ENCODE results near the gene LSG1. TPM values are rescaled to one million over a fixed set of nuclear protein-coding genes. Genes with fewer than 3 reads are reported as not detected.

LSG1 gene
- total RNA-seq, 6 donors from 2014 or later, result 21.6 to 42.6 (median 34.7) TPM

- WGBS, 2 donors, result 26 to 53% methylated on average over 3 of the region's 3 CpGs
- TF ChIP-seq POLR2A (IDR thresholded peaks at IDR 0.05) (no peak), EP300 (IDR thresholded peaks at IDR 0.05) (peak in 1 of 4 donors; percentile 42), CTCF (IDR thresholded peaks at IDR 0.05) (no peak), POLR2AphosphoS5 (IDR thresholded peaks at IDR 0.05) (peak; percentile 59 to 71)
- H3K27me3 ChIP-seq, result no peaks in the 10 kb centered on the region
- no peak overlapping the region for H3K4me3 ChIP-seq
- ATAC-seq (ENCODE audit: low FRiP score in 2 of 2), result peak in 1 of 2 donors; percentile 61
- H3K27ac ChIP-seq, result peak overlapping the region in 3 of 4 donors; percentile 61 to 88 (median 77)
- peaks cover 13 to 61% (median 48%) of the 10 kb centered on the region in 4 donors for H3K36me3 ChIP-seq
- H3K4me1 ChIP-seq, result peaks cover 9 to 23% (median 16%) of the 10 kb centered on the region in 4 donors
- H3K9me3 ChIP-seq, result no peaks in the 10 kb centered on the region
- peak in 1 of 2 donors; percentile 27 for DNase-seq
Measured at GRCh38 chr3:194661374-194661773, 10.6 kb downstream of the LSG1 start.

GRCh38 chr3:194659778-194660177, 12.2 kb downstream of the LSG1 start:
- Histone ChIP-seq H3K27ac (peak overlapping the region in 2 of 4 donors; percentile 21 to 88), H3K4me3 (no peak overlapping the region), H3K9me3 (no peaks in the 10 kb centered on the region), H3K4me1 (peaks cover 9 to 23% (median 16%) of the 10 kb centered on the region in 4 donors), H3K27me3 (no peaks in the 10 kb centered on the region), H3K36me3 (peaks cover 3 to 54% (median 36%) of the 10 kb centered on the region in 4 donors)
- ATAC-seq (ENCODE audit: low FRiP score in 2 of 2) (no peak), DNase-seq (no peak)
- TF ChIP-seq CTCF (IDR thresholded peaks at IDR 0.05) (no peak), EP300 (IDR thresholded peaks at IDR 0.05) (no peak), POLR2AphosphoS5 (IDR thresholded peaks at IDR 0.05) (no peak)
- WGBS, 2 donors, result 83 to 88% methylated on average over 7 of the region's 7 CpGs

- Histone ChIP-seq H3K27me3 (no peaks in the 10 kb centered on the region), H3K4me3 (no peak overlapping the region), H3K4me1 (peaks cover 9 to 23% (median 16%) of the 10 kb centered on the region in 4 donors), H3K9me3 (no peaks in the 10 kb centered on the region), H3K27ac (peak overlapping the region; percentile 36 to 88 (median 50)), H3K36me3 (peaks cover 0 to 55% (median 27%) of the 10 kb centered on the region in 4 donors)
- ATAC-seq (ENCODE audit: low FRiP score in 2 of 2) (no peak), DNase-seq (no peak)
- TF ChIP-seq EP300 (IDR thresholded peaks at IDR 0.05) (no peak), POLR2A (IDR thresholded peaks at IDR 0.05) (no peak), POLR2AphosphoS5 (IDR thresholded peaks at IDR 0.05) (no peak), CTCF (IDR thresholded peaks at IDR 0.05) (no peak)
- 78 to 79% methylated on average over 5 of the region's 5 CpGs for WGBS, 2 donors
Measured at GRCh38 chr3:194658477-194659242, 13.3 kb downstream of the LSG1 start.

GRCh38 chr3:194657439-194657838, 14.6 kb downstream of the LSG1 start:
- no peak for ATAC-seq (ENCODE audit: low FRiP score in 2 of 2)
- Histone ChIP-seq H3K27ac (peak overlapping the region in 2 of 4 donors; percentile 53 to 75), H3K36me3 (peaks cover 3 to 65% (median 35%) of the 10 kb centered on the region in 4 donors), H3K4me1 (peaks cover 9 to 23% (median 16%) of the 10 kb centered on the region in 4 donors), H3K4me3 (no peak overlapping the region), H3K9me3 (no peaks in the 10 kb centered on the region), H3K27me3 (no peaks in the 10 kb centered on the region)
- WGBS, 2 donors, result 78 to 87% methylated on average over 7 of the region's 7 CpGs
- no peak for DNase-seq
- no peak for TF ChIP-seq POLR2AphosphoS5 (IDR thresholded peaks at IDR 0.05)
- no peak for TF ChIP-seq EP300 (IDR thresholded peaks at IDR 0.05)
- no peak for TF ChIP-seq POLR2A (IDR thresholded peaks at IDR 0.05)
- TF ChIP-seq CTCF (IDR thresholded peaks at IDR 0.05), result no peak

Measured in upper lobe of left lung (tissue), 6 donors.